IgD-negative memory B cell (primary cell): ENCODE results near the gene TGFBRAP1. TPM values are rescaled to one million over a fixed set of nuclear protein-coding genes. Genes with fewer than 3 reads are reported as not detected.
"Not testable (repeated sequence)": the region's sequence is repeated elsewhere in the genome, so short reads cannot be mapped to it uniquely, and the experiment has no call there.

ENCODE experiments used
- H3K27ac Mint-ChIP-seq, 3 donors: one replicate each; pipeline ENCODE4 v1.8.0; 2020 to 2022; ENCODE audit warnings: mild to moderate bottlenecking in 3 of 3, mixed read lengths in 3 of 3, moderate library complexity in 1 of 3
- H3K27me3 Mint-ChIP-seq: one replicate; pipeline ENCODE4 v1.8.0; 2021; ENCODE audit warnings: mixed read lengths
- H3K36me3 Mint-ChIP-seq: one replicate; pipeline ENCODE4 v1.8.0; 2020; ENCODE audit warnings: mild to moderate bottlenecking, mixed read lengths
- H3K4me1 Mint-ChIP-seq, 3 donors: one replicate each; pipeline ENCODE4 v1.8.0; 2020 to 2022; ENCODE audit warnings: mixed read lengths in 3 of 3, mild to moderate bottlenecking in 1 of 3
- H3K4me3 Mint-ChIP-seq, 4 donors: one replicate each; pipeline ENCODE4 v1.8.0; 2020 to 2022; ENCODE audit warnings: mild to moderate bottlenecking in 4 of 4, mixed read lengths in 4 of 4, moderate library complexity in 3 of 4
- H3K9me3 Mint-ChIP-seq, 3 donors: one replicate each; pipeline ENCODE4 v1.8.0; 2020 to 2021; ENCODE audit warnings: mixed read lengths in 3 of 3, mild to moderate bottlenecking in 1 of 3
- polyA plus RNA-seq: library from polyadenylated mRNA; unstranded; fragments of 300-500 nt; fragmentation: Illumina TruSeq; gene quantifications from one replicate; pipeline ENCODE4 v1.2.3, GENCODE V29; 2021

TGFBRAP1 gene
- polyA plus RNA-seq, 1 donor from 2014 or later = 23.2 TPM

DNA sequence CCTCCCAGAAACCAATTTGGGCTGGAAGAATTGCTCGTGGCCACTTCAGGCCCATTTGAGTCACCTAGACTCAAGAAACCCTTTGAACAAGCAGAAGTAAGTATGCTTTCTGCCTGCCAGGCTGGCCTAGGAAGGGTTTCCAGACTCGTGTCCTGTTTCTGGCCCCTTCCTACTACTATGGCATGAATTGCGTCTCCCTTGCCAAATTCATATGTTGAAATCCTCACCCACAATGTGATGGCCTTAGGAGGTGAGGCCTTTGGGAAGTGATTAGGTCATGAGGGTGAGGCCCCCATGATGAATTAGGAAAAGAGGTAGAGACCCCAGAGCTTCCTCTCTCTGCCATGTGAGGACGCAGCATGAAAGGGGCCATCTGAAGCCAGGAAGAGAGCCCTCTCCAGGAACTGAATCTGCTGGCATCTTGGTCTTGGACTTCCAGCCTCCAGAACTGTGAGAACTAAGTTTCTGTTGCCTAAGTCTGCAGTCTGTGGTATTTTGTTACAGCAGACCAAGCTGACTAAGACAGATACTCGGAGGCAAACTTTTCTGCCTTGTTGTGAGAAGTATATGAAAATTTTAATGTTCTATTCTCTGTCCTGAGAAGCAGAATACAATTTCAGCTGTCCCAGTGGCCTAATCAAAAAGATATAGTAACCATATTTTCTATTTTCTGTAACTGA, 74.9 kb downstream of the TGFBRAP1 start:
- Mint-ChIP-seq H3K4me1 (no peaks in the 10 kb centered on the region), H3K4me3 (no peak overlapping the region), H3K9me3 (no peaks in the 10 kb centered on the region), H3K27ac (no peak overlapping the region), H3K27me3 (no peaks in the 10 kb centered on the region), H3K36me3 (peaks cover 5% of the 10 kb centered on the region)

- no peaks in the 10 kb centered on the region for H3K9me3 Mint-ChIP-seq
- H3K4me3 Mint-ChIP-seq = no peak overlapping the region
- H3K4me1 Mint-ChIP-seq = no peaks in the 10 kb centered on the region
- H3K27ac Mint-ChIP-seq = no peak overlapping the region
- H3K36me3 Mint-ChIP-seq = peaks cover 3% of the 10 kb centered on the region
- H3K27me3 Mint-ChIP-seq = no peaks in the 10 kb centered on the region
These were observed 77.3 kb downstream of the TGFBRAP1 start for GRCh38 chr2:105252271-105252670.

- not testable (repeated sequence) for H3K4me3 Mint-ChIP-seq, H3K9me3 Mint-ChIP-seq, H3K27me3 Mint-ChIP-seq, H3K27ac Mint-ChIP-seq, H3K36me3 Mint-ChIP-seq, H3K4me1 Mint-ChIP-seq
These were observed 78.4 kb downstream of the TGFBRAP1 start for GRCh38 chr2:105251016-105251648.

- Mint-ChIP-seq H3K27ac (no peak overlapping the region), H3K27me3 (no peaks in the 10 kb centered on the region), H3K36me3 (peaks cover 3% of the 10 kb centered on the region), H3K4me3 (no peak overlapping the region), H3K4me1 (no peaks in the 10 kb centered on the region), H3K9me3 (no peaks in the 10 kb centered on the region)
These were observed 79.6 kb downstream of the TGFBRAP1 start for GRCh38 chr2:105249891-105250290.

GRCh38 chr2:105249181-105249580, 80.4 kb downstream of the TGFBRAP1 start:
- Mint-ChIP-seq H3K4me1 (no peaks in the 10 kb centered on the region), H3K27ac (no peak overlapping the region), H3K36me3 (peaks cover 3% of the 10 kb centered on the region), H3K4me3 (no peak overlapping the region), H3K9me3 (no peaks in the 10 kb centered on the region), H3K27me3 (no peaks in the 10 kb centered on the region)

- Mint-ChIP-seq H3K4me3 (no peak overlapping the region), H3K36me3 (peaks cover 3% of the 10 kb centered on the region), H3K9me3 (no peaks in the 10 kb centered on the region), H3K4me1 (no peaks in the 10 kb centered on the region), H3K27ac (no peak overlapping the region), H3K27me3 (no peaks in the 10 kb centered on the region)
These were observed 81.0 kb downstream of the TGFBRAP1 start for GRCh38 chr2:105248316-105249070.

GRCh38 chr2:105244451-105244850, 85.1 kb downstream of the TGFBRAP1 start:
- Mint-ChIP-seq H3K4me1 (no peaks in the 10 kb centered on the region), H3K27ac (no peak overlapping the region), H3K9me3 (no peaks in the 10 kb centered on the region), H3K27me3 (no peaks in the 10 kb centered on the region), H3K4me3 (no peak overlapping the region), H3K36me3 (no peaks in the 10 kb centered on the region)

GRCh38 chr2:105243961-105244360, 85.6 kb downstream of the TGFBRAP1 start:
- Mint-ChIP-seq H3K36me3 (no peaks in the 10 kb centered on the region), H3K4me3 (no peak overlapping the region), H3K27ac (no peak overlapping the region), H3K27me3 (no peaks in the 10 kb centered on the region), H3K9me3 (no peaks in the 10 kb centered on the region), H3K4me1 (peaks cover 0 to under 1% (median 0%) of the 10 kb centered on the region in 3 donors)

GRCh38 chr2:105242286-105242993, 87.1 kb downstream of the TGFBRAP1 start:
- Mint-ChIP-seq H3K27ac (peak overlapping the region in 1 of 3 donors; percentile 67), H3K4me1 (peaks cover 0 to 5% (median 4%) of the 10 kb centered on the region in 3 donors), H3K27me3 (no peaks in the 10 kb centered on the region), H3K9me3 (no peaks in the 10 kb centered on the region), H3K36me3 (no peaks in the 10 kb centered on the region), H3K4me3 (no peak overlapping the region)

GRCh38 chr2:105241443-105241842, 88.1 kb downstream of the TGFBRAP1 start, which contains the start of gene GPR45:
TSS of gene GPR45 (plus strand) at chr2:105241743. CDS start at chr2:105241859, 116 bp downstream.
- H3K4me1 Mint-ChIP-seq = peaks cover 0 to 6% (median 5%) of the 10 kb centered on the region in 3 donors
- no peaks in the 10 kb centered on the region for H3K9me3 Mint-ChIP-seq
- peak within 1 kb of the TSS in 1 of 3 donors; percentile 67 for H3K27ac Mint-ChIP-seq
- H3K4me3 Mint-ChIP-seq = no peak within 1 kb of the TSS
- no peaks in the 10 kb centered on the region for H3K27me3 Mint-ChIP-seq
- no peaks in the 10 kb centered on the region for H3K36me3 Mint-ChIP-seq

DNA sequence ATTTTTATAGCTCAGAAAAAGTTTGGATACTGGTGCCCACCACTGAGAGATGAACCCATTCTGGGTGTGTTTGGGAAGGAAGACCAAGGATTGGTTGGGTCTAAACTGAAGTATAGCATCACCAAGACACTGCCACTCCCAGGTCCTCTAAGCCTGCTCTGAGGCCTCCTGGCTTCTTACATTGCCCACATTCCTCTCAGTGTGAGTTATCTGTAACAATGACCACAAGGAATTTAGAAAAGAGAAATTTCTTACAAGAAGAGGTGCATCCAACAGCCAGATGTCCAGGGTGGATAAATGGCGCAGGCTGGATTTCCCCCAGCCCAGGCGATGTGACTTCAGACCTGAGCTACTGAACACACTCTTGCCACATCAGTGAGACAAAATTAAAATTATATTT, 89.6 kb downstream of the TGFBRAP1 start:
- Mint-ChIP-seq H3K36me3 (no peaks in the 10 kb centered on the region), H3K27me3 (no peaks in the 10 kb centered on the region), H3K27ac (no peak overlapping the region), H3K4me1 (peaks cover 4 to 12% (median 8%) of the 10 kb centered on the region in 3 donors), H3K9me3 (no peaks in the 10 kb centered on the region), H3K4me3 (no peak overlapping the region)

DNA sequence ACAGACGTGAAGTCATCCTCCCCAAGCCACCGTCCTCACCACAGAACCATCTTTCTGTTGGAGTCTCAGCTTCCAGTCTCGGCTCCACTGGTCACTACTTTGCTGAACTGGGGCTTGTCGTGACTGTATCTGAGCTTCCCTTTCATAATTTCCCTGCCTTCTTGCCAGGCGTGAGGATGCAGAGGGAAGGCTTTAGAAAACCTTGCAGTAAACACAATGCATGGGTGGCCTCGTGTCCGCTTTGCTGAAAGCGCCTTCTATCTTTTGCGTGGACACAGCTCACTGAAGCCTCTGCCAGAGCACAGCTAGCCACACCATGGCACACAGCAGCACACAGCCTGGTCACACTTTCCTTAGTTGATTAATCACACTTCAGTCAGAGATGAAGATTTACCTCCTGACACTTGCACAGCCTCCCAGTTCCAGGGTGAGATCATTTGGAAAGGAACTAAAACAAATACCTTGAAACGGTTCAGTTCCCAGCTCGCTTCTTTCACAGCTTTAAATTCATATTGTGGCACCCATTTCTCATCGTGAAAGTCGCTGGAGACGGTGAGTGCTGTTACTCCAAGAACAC, 90.8 kb downstream of the TGFBRAP1 start:
- Mint-ChIP-seq H3K4me1 (peaks cover 4 to 12% (median 8%) of the 10 kb centered on the region in 3 donors), H3K27me3 (no peaks in the 10 kb centered on the region), H3K4me3 (no peak overlapping the region), H3K9me3 (no peaks in the 10 kb centered on the region), H3K36me3 (no peaks in the 10 kb centered on the region), H3K27ac (peak overlapping the region in 1 of 3 donors; percentile 50)

DNA sequence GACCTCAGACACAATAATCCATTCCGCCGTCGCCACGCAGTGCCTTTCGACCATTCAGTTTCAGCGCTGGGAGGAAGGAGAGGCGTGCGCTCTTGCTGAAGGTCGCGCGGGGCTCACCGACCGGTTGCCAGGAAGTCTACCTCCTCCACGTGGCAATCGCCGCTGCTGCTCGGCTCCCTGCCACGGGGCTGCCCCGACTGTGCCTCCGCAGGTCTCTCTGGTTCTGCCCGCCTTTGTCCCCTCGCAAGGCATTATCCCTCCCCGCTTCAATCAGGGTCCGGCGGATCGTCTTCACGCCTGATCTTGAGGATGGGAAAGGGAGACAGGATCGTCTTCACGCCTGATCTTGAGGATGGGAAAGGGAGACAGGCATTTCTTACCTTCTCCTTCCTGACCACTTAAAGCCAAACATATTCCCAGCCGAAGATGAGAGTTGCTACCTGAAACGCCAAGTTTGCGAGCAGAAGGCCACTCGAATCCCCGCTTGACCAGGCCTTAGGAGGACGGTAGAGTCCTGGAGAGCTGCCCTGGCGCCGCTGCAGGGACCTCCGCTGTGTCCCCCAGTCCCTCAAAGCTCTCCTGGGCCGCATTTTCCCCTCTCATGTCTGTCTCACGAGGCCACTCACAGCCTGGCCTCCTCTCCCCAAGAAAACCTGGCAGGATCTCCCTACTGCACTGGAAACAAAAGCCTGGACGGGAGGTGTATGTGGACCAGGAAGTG, 92.3 kb downstream of the TGFBRAP1 start:
- H3K27ac Mint-ChIP-seq = peak overlapping the region in 1 of 3 donors; percentile 62
- H3K36me3 Mint-ChIP-seq = no peaks in the 10 kb centered on the region
- no peaks in the 10 kb centered on the region for H3K9me3 Mint-ChIP-seq

GRCh38 chr2:105236060-105236424, 93.5 kb downstream of the TGFBRAP1 start:
- Mint-ChIP-seq H3K9me3 (no peaks in the 10 kb centered on the region), H3K4me1 (peaks cover 4 to 12% (median 8%) of the 10 kb centered on the region in 3 donors), H3K36me3 (no peaks in the 10 kb centered on the region), H3K27me3 (no peaks in the 10 kb centered on the region), H3K4me3 (no peak overlapping the region), H3K27ac (no peak overlapping the region)

More for the DNA sequence above, 92.3 kb downstream of the TGFBRAP1 start:
- H3K4me3 Mint-ChIP-seq = peak overlapping the region in 2 of 4 donors; percentile 38 to 65
- H3K4me1 Mint-ChIP-seq = peaks cover 4 to 12% (median 8%) of the 10 kb centered on the region in 3 donors
- H3K27me3 Mint-ChIP-seq = no peaks in the 10 kb centered on the region
